NCI-H128 (cell line): ENCODE measurements around the gene OPALIN.
A peak's percentile ranks its signal among the peaks of the same experiment; 100 is the strongest.

ENCODE experiments used
- DNase-seq: peaks from one replicate; lab custom pipeline; 2025; ENCODE audit not compliant: unreplicated experiment; lab: John Stamatoyannopoulos, UW

Gene OPALIN

GRCh38 chr10:96358851-96359540 is at the start of gene OPALIN:
OPALIN (minus strand) TSS chr10:96359002; CDS start chr10:96358896, 106 bp downstream.
- no peak for DNase-seq

GRCh38 chr10:96408201-96408600 is 49.4 kb upstream of the OPALIN start:
- no peak for DNase-seq

- no peak for DNase-seq
These were observed 48.8 kb upstream of the OPALIN start for GRCh38 chr10:96407560-96408069.

GRCh38 chr10:96406091-96406490 is 47.3 kb upstream of the OPALIN start:
- DNase-seq = no peak

- no peak for DNase-seq
These were observed 43.9 kb upstream of the OPALIN start for GRCh38 chr10:96402417-96403305.

GRCh38 chr10:96401036-96401435 is 42.2 kb upstream of the OPALIN start:
- DNase-seq = no peak

GRCh38 chr10:96400465-96400864 is 41.7 kb upstream of the OPALIN start:
- DNase-seq = no peak

GRCh38 chr10:96397902-96398301 is 39.1 kb upstream of the OPALIN start:
- no peak for DNase-seq

GRCh38 chr10:96395931-96396877 is 37.4 kb upstream of the OPALIN start:
- DNase-seq = peak; percentile 3

GRCh38 chr10:96390460-96390864 is 31.7 kb upstream of the OPALIN start:
- no peak for DNase-seq

GRCh38 chr10:96389785-96390184 is 31.0 kb upstream of the OPALIN start:
- DNase-seq = no peak

GRCh38 chr10:96387601-96388000 is 28.8 kb upstream of the OPALIN start:
- no peak for DNase-seq

GRCh38 chr10:96387161-96387560 is 28.4 kb upstream of the OPALIN start:
- no peak for DNase-seq

- no peak for DNase-seq
These were observed 25.7 kb upstream of the OPALIN start for GRCh38 chr10:96384506-96384905.

- no peak for DNase-seq
These were observed 22.0 kb upstream of the OPALIN start for GRCh38 chr10:96380821-96381220.

- no peak for DNase-seq
These were observed 21.0 kb upstream of the OPALIN start for GRCh38 chr10:96379758-96380157.

- DNase-seq = no peak
These were observed 19.9 kb upstream of the OPALIN start for GRCh38 chr10:96378741-96379140.

- DNase-seq = no peak
These were observed 19.1 kb upstream of the OPALIN start for GRCh38 chr10:96377816-96378294.

GRCh38 chr10:96376483-96376882 is 17.7 kb upstream of the OPALIN start:
- no peak for DNase-seq

GRCh38 chr10:96374985-96375830 is 16.4 kb upstream of the OPALIN start:
- DNase-seq = peak; percentile 69
